GM12874 (cell line): ENCODE measurements around the gene DDR1.

Source experiments
- CTCF ChIP-seq: IDR thresholded peaks from 2 replicates; pipeline ENCODE4 v1.5.1; 2011; ENCODE audit warnings: low read depth, mild to moderate bottlenecking, control low read depth, low read length, moderate library complexity; ENCODE audit not compliant: insufficient read depth

DDR1 gene

DNA sequence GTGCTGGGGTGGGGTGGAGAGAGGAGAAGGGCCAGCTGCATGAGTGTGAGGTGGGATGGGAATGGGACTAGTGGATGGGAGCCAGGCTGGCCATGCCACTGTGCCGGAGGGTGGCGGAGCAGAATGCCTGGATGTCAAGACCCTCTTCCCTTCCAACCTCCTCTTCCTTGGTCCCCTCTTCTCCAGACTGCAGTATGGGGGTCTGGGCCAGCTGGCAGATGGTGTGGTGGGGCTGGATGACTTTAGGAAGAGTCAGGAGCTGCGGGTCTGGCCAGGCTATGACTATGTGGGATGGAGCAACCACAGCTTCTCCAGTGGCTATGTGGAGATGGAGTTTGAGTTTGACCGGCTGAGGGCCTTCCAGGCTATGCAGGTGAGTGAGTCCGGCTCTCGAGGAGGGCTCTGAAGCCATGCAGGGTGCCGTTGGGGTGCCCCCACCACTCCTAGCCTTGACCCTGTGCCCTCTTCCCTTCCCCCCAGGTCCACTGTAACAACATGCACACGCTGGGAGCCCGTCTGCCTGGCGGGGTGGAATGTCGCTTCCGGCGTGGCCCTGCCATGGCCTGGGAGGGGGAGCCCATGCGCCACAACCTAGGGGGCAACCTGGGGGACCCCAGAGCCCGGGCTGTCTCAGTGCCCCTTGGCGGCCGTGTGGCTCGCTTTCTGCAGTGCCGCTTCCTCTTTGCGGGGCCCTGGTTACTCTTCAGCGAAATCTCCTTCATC, 7.7 kb downstream of the DDR1 start:
- no peak for TF ChIP-seq CTCF

DNA sequence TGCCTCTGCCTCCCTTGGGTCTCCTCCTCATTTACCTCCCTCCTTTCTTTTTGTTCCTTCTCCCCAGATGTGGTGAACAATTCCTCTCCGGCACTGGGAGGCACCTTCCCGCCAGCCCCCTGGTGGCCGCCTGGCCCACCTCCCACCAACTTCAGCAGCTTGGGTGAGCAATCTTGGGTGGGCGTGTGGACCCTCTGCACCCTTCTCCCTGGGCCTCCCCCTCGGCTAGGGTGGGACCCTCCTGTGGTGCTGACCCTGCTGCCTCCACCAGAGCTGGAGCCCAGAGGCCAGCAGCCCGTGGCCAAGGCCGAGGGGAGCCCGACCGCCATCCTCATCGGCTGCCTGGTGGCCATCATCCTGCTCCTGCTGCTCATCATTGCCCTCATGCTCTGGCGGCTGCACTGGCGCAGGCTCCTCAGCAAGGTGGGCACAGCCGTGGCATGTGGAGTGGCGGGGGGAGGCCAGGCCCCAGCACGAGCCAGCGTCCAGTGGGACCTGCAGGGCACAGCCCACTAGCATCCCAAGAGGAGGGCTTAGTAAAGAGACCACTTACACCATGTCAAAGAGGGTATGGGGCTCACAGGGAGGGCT, 8.8 kb downstream of the DDR1 start:
- TF ChIP-seq CTCF: no peak

DNA sequence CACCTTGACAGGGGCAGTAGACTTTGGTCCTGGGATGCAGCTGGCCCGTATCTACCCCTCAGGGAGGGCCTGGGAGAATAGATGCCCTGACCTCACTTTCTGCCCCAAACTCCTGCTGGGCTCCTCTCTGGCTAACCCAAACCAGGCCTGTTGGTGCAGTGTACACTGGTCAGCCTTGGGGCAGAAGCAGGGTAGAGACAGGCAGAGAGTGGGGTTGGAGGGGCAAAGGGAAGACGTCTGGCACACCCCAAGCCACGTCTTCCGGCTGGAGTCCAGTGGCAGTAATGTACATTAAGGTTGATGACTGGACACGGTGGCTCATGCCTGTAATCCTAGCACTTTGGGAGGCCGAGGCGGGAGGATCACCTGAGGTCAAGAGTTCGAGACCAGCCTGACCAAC, 9.3 kb downstream of the DDR1 start:
- no peak for TF ChIP-seq CTCF

- TF ChIP-seq CTCF: no peak
Measured at GRCh38 chr6:30894381-30894780, 10.1 kb downstream of the DDR1 start.

GRCh38 chr6:30894935-30895334, 10.6 kb downstream of the DDR1 start:
- no peak for TF ChIP-seq CTCF

- TF ChIP-seq CTCF: no peak
Measured at GRCh38 chr6:30895343-30895742, 11.0 kb downstream of the DDR1 start.

DNA sequence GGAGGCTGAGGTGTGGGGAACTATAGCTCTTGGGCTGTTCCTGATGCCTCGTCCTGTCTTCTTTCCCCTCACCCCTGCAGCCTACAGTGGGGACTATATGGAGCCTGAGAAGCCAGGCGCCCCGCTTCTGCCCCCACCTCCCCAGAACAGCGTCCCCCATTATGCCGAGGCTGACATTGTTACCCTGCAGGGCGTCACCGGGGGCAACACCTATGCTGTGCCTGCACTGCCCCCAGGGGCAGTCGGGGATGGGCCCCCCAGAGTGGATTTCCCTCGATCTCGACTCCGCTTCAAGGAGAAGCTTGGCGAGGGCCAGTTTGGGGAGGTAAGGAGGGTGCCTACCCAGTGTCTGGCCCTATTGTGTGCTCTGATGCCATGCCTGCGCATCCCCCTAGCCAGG, 12.2 kb downstream of the DDR1 start:
- TF ChIP-seq CTCF: no peak
